Progenitor cell of endocrine pancreas (in vitro differentiated cells): ENCODE results near the gene BCL2L12. TPM values are rescaled to one million over a fixed set of nuclear protein-coding genes. Genes with fewer than 3 reads are reported as not detected.
A peak's percentile ranks its signal among the peaks of the same experiment; 100 is the strongest.
"Not testable (repeated sequence)": the region's sequence is repeated elsewhere in the genome, so short reads cannot be mapped to it uniquely, and the experiment has no call there.

Source experiments
- DNase-seq: peaks from one replicate; pipeline ENCODE4 v3.0.0; 2021; ENCODE audit warnings: low spot score; ENCODE audit not compliant: unreplicated experiment
- H3K27ac Mint-ChIP-seq: 2 replicates; pipeline ENCODE4 v1.8.0; 2021; ENCODE audit warnings: mild to moderate bottlenecking, moderate library complexity, mixed read lengths
- H3K27me3 Mint-ChIP-seq: 2 replicates; pipeline ENCODE4 v1.8.0; 2021; ENCODE audit warnings: mixed read lengths
- H3K36me3 Mint-ChIP-seq: 2 replicates; pipeline ENCODE4 v1.8.0; 2022; ENCODE audit warnings: mixed read lengths; ENCODE audit not compliant: insufficient read depth
- H3K4me1 Mint-ChIP-seq: 2 replicates; pipeline ENCODE4 v1.8.0; 2021; ENCODE audit warnings: low read depth, mixed read lengths
- H3K4me3 Mint-ChIP-seq: 2 replicates; pipeline ENCODE4 v1.8.0; 2021; ENCODE audit warnings: low read depth, mild to moderate bottlenecking, moderate library complexity, mixed read lengths
- H3K9me3 Mint-ChIP-seq: 2 replicates; pipeline ENCODE4 v1.8.0; 2021; ENCODE audit warnings: low read depth, mixed read lengths
- microRNA-seq: library from miRNA; unstranded; fragments of <30 nt; microRNA quantifications from one replicate; pipeline ENCODE4 v1.1.0, GENCODE V29; 2020; ENCODE audit warnings: borderline number of aligned reads; ENCODE audit not compliant: unreplicated experiment
- total RNA-seq: library from RNA; stranded (reverse); gene quantifications from 2 replicates; pipeline ENCODE4 v1.2.1, GENCODE V29; 2021
- TF ChIP-seq, protein P1 (sequence below): fragments of 200-600 bp; sonication (generic); IDR thresholded peaks from one replicate; pipeline ENCODE4 v1.5.0; 2021; ENCODE audit warnings: antibody characterized with exemption, mild to moderate bottlenecking; ENCODE audit not compliant: unreplicated experiment

Gene BCL2L12
- total RNA-seq, 1 donor from 2014 or later: 59.0 TPM

DNA sequence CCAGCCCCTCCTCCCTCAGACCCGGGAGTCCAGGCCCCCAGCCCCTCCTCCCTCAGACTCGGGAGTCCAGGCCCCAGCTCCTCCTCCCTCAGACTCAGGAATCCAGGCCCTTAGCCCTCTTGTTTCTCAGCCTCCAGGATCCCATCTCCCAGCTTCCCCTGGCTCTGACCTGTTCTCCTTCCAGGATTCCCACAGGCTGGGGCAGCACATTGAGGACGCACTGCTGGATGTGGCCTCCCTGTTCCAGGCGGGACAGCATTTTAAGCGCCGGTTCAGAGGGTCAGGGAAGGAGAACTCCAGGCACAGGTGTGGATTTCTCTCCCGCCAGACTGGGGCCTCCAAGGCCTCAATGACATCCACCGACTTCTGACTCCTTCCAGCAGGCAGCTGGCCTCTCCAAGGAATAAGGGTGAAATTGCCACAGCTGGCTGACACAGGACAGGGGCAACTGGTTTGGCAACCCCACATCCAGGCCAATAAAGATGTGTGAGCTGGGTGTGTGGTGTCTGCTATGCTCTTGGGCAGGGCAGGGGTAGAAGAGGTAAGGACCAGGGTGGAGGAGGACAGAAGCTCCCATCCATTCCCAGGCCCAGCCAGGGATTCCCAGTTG, 47.6 kb downstream of the BCL2L12 start:
- no peaks in the 10 kb centered on the region for H3K27me3 Mint-ChIP-seq
- peak overlapping the region; percentile 84 for H3K27ac Mint-ChIP-seq
- peaks cover 3% of the 10 kb centered on the region for H3K9me3 Mint-ChIP-seq
- H3K4me1 Mint-ChIP-seq: no peaks in the 10 kb centered on the region
- H3K36me3 Mint-ChIP-seq: peaks cover 17% of the 10 kb centered on the region
- TF ChIP-seq, protein P1, sequence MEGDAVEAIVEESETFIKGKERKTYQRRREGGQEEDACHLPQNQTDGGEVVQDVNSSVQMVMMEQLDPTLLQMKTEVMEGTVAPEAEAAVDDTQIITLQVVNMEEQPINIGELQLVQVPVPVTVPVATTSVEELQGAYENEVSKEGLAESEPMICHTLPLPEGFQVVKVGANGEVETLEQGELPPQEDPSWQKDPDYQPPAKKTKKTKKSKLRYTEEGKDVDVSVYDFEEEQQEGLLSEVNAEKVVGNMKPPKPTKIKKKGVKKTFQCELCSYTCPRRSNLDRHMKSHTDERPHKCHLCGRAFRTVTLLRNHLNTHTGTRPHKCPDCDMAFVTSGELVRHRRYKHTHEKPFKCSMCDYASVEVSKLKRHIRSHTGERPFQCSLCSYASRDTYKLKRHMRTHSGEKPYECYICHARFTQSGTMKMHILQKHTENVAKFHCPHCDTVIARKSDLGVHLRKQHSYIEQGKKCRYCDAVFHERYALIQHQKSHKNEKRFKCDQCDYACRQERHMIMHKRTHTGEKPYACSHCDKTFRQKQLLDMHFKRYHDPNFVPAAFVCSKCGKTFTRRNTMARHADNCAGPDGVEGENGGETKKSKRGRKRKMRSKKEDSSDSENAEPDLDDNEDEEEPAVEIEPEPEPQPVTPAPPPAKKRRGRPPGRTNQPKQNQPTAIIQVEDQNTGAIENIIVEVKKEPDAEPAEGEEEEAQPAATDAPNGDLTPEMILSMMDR: no peak
- no peak overlapping the region for H3K4me3 Mint-ChIP-seq
- no peak for DNase-seq

GRCh38 chr19:49716154-49716553, 50.4 kb downstream of the BCL2L12 start:
- Mint-ChIP-seq H3K4me3 (no peak overlapping the region), H3K9me3 (peaks cover 3% of the 10 kb centered on the region), H3K27me3 (no peaks in the 10 kb centered on the region), H3K36me3 (peaks cover 7% of the 10 kb centered on the region), H3K4me1 (no peaks in the 10 kb centered on the region), H3K27ac (peak overlapping the region; percentile 46)
- TF ChIP-seq, protein P1: no peak
- no peak for DNase-seq

DNA sequence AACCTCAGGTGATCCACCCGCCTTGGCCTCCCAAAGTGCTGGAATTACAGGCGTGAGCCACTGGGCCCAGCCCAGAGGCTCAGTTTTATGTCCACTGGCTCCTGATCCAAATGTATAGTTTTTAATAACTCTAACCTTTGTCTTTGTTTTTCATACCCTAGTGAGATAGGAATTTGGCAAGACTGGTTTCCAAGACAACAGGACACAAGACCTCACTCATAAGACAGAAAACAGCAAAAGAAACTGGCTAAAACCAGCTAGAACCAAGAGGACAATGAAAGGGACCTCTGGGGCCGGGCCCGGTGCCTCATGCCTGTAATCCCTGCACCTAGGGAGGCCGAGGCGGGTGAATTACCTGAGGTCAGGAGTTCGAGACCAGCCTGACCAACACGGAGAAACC, 52.8 kb downstream of the BCL2L12 start:
- Mint-ChIP-seq H3K36me3 (peaks cover 2% of the 10 kb centered on the region), H3K4me3 (no peak overlapping the region), H3K27ac (no peak overlapping the region), H3K4me1 (no peaks in the 10 kb centered on the region), H3K9me3 (peaks cover 3% of the 10 kb centered on the region), H3K27me3 (no peaks in the 10 kb centered on the region)
- no peak for DNase-seq
- TF ChIP-seq, protein P1: no peak

- TF ChIP-seq, protein P1: no peak
- H3K9me3 Mint-ChIP-seq: peaks cover 3% of the 10 kb centered on the region
- no peak overlapping the region for H3K27ac Mint-ChIP-seq
- no peak overlapping the region for H3K4me3 Mint-ChIP-seq
- H3K4me1 Mint-ChIP-seq: no peaks in the 10 kb centered on the region
- DNase-seq: no peak
- H3K36me3 Mint-ChIP-seq: peaks cover 2% of the 10 kb centered on the region
- no peaks in the 10 kb centered on the region for H3K27me3 Mint-ChIP-seq
Observed at GRCh38 chr19:49718991-49719390, 53.3 kb downstream of the BCL2L12 start.

DNA sequence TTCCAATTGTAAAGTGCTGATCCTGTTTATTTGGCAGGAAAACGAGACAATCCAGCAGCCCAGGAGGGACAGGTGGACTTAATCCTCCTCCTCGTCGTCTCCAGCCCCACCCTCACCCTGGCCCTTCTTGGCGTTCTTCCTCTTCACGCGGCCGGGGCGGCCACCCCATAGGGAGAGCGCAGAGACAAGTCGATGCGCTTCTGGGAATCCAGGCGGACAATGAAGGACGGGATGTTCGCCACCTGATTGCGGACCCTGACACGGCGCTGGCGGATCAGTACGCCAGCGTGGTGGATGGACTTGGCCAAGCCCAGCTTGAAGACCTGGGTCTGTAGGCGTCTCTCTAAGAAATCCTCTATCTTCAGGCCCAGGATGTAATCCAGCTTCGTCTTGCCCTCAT, 53.7 kb downstream of the BCL2L12 start:
- DNase-seq, H3K4me1 Mint-ChIP-seq, H3K27ac Mint-ChIP-seq, H3K9me3 Mint-ChIP-seq, H3K27me3 Mint-ChIP-seq, H3K36me3 Mint-ChIP-seq, H3K4me3 Mint-ChIP-seq: not testable (repeated sequence)

Small RNAs within 50 kb of the gene (microRNA-seq; reads per million reads assigned to microRNA genes)
- 1.8 reads per million for gene MIR5088

Other genes with a start within 250 kb of the BCL2L12 start
- not detected in 2 replicates for gene PTH2, start 242.5 kb upstream of the BCL2L12 start, total RNA-seq
- not detected in 2 replicates for gene GFY, start 240.5 kb upstream of the BCL2L12 start, total RNA-seq
- gene SLC17A7, start 224.4 kb upstream of the BCL2L12 start, total RNA-seq: 0.29 TPM in 2 replicates
- 125 TPM in 2 replicates for gene PIH1D1, start 214.1 kb upstream of the BCL2L12 start, total RNA-seq
- gene ALDH16A1, start 212.7 kb upstream of the BCL2L12 start, total RNA-seq: 44.2 and 46.0 TPM in 2 replicates
- gene FLT3LG, start 191.7 kb upstream of the BCL2L12 start, total RNA-seq: 0.96 and 1.1 TPM in 2 replicates
- gene RPL13A, start 178.3 kb upstream of the BCL2L12 start, total RNA-seq: 2,665 and 2,783 TPM in 2 replicates
- 2,272 and 2,377 TPM in 2 replicates for gene RPS11, start 169.5 kb upstream of the BCL2L12 start, total RNA-seq
- 153 and 169 TPM in 2 replicates for gene FCGRT, start 153.3 kb upstream of the BCL2L12 start, total RNA-seq
- 43.4 and 58.0 TPM in 2 replicates for gene RCN3, start 137.9 kb upstream of the BCL2L12 start, total RNA-seq
- gene NOSIP, start 85.4 kb upstream of the BCL2L12 start, total RNA-seq: 75.0 and 82.1 TPM in 2 replicates
- 6.8 and 8.3 TPM in 2 replicates for gene PRRG2, start 84.6 kb upstream of the BCL2L12 start, total RNA-seq
- 61.2 and 64.5 TPM in 2 replicates for gene PRR12, start 74.8 kb upstream of the BCL2L12 start, total RNA-seq
- gene RRAS, start 25.8 kb upstream of the BCL2L12 start, total RNA-seq: 2.6 and 3.9 TPM in 2 replicates
- 83.2 and 90.7 TPM in 2 replicates for gene SCAF1, start 23.7 kb upstream of the BCL2L12 start, total RNA-seq
- 103 and 110 TPM in 2 replicates for gene IRF3, start 76 bp upstream of the BCL2L12 start, total RNA-seq
- gene PRMT1, start 11.3 kb downstream of the BCL2L12 start, total RNA-seq: 299 and 306 TPM in 2 replicates
- gene ADM5, start 23.7 kb downstream of the BCL2L12 start, total RNA-seq: 7.7 TPM in 2 replicates
- gene CPT1C, start 25.2 kb downstream of the BCL2L12 start, total RNA-seq: 49.9 and 53.1 TPM in 2 replicates
- gene TSKS, start 97.4 kb downstream of the BCL2L12 start, total RNA-seq: not detected in 2 replicates
- gene AP2A1, start 101.1 kb downstream of the BCL2L12 start, total RNA-seq: 76.0 and 76.3 TPM in 2 replicates
- gene FUZ, start 147.4 kb downstream of the BCL2L12 start, total RNA-seq: 37.8 and 40.0 TPM in 2 replicates
- gene MED25, start 152.4 kb downstream of the BCL2L12 start, total RNA-seq: 136 and 141 TPM in 2 replicates
- gene PTOV1, start 185.2 kb downstream of the BCL2L12 start, total RNA-seq: 518 and 564 TPM in 2 replicates
- gene PNKP, start 201.6 kb downstream of the BCL2L12 start, total RNA-seq: 137 and 144 TPM in 2 replicates
- 41.5 and 48.8 TPM in 2 replicates for gene AKT1S1, start 211.4 kb downstream of the BCL2L12 start, total RNA-seq
- gene TBC1D17, start 211.8 kb downstream of the BCL2L12 start, total RNA-seq: 44.6 and 45.4 TPM in 2 replicates
- 0.24 and 0.40 TPM in 2 replicates for gene IL4I1, start 231.0 kb downstream of the BCL2L12 start, total RNA-seq